MCF 10A (cell line): Measurements from ENCODE around the gene RUNX3. TPM values are rescaled to one million over a fixed set of nuclear protein-coding genes. Genes with fewer than 3 reads are reported as not detected.

ENCODE experiments used
- BruUV-seq: library from RNA; stranded (reverse); fragments of 400-500 nt; replicated peaks from 2 replicates; lab custom pipeline; 2021; lab: Mats Ljungman, UMichigan
- CTCF ChIA-PET: fragments of 300-600 bp; sonication (Branson Sonifier 250); formaldehyde crosslinking; extraction: SDS; loops from one replicate; lab custom pipeline; 2021; ENCODE audit warnings: antibody characterized with exemption, inconsistent platforms; lab: Yijun Ruan, JAX
- POLR2A ChIA-PET: fragments of 300-600, 350-650 bp; sonication (Branson Sonifier 250); formaldehyde crosslinking; extraction: SDS; loops from one replicate; lab custom pipeline; 2020; ENCODE audit warnings: antibody characterized with exemption, inconsistent platforms; lab: Yijun Ruan, JAX
- DNase-seq: peaks from one replicate; pipeline ENCODE4 v3.0.0-alpha.2; 2018; ENCODE audit not compliant: unreplicated experiment
- H3K27ac Mint-ChIP-seq: one replicate; pipeline ENCODE4 v1.8.0; 2022; ENCODE audit warnings: mild to moderate bottlenecking, low read depth, mixed read lengths; ENCODE audit not compliant: unreplicated experiment
- H3K27me3 Mint-ChIP-seq: one replicate; pipeline ENCODE4 v1.8.0; 2022; ENCODE audit warnings: mixed read lengths; ENCODE audit not compliant: insufficient read depth, unreplicated experiment
- H3K36me3 Mint-ChIP-seq: one replicate; pipeline ENCODE4 v1.8.0; 2022; ENCODE audit warnings: mild to moderate bottlenecking, moderate library complexity, mixed read lengths; ENCODE audit not compliant: insufficient read depth, unreplicated experiment
- H3K4me1 Mint-ChIP-seq: one replicate; pipeline ENCODE4 v1.8.0; 2022; ENCODE audit warnings: mixed read lengths; ENCODE audit not compliant: insufficient read depth, unreplicated experiment
- H3K4me3 Mint-ChIP-seq: one replicate; pipeline ENCODE4 v1.8.0; 2022; ENCODE audit warnings: mild to moderate bottlenecking, moderate library complexity, mixed read lengths; ENCODE audit not compliant: unreplicated experiment
- H3K9me3 Mint-ChIP-seq: one replicate; pipeline ENCODE4 v1.8.0; 2022; ENCODE audit warnings: mixed read lengths; ENCODE audit not compliant: unreplicated experiment
- CTCF ChIP-seq: fragments of 200-600 bp; IDR thresholded peaks from one replicate; pipeline ENCODE4 v1.8.0; 2022; ENCODE audit warnings: antibody characterized with exemption, mild to moderate bottlenecking; ENCODE audit not compliant: unreplicated experiment
- intact Hi-C: fragments of 100-400 bp; cut with micrococcal nuclease; formaldehyde crosslinking; loops from 2 replicates; pipeline ENCODE4 v1.14.1; 2022
- total RNA-seq: library from RNA; stranded (reverse); gene quantifications from 2 replicates; pipeline ENCODE4 v1.2.3, GENCODE V29; 2022

RUNX3 gene
- total RNA-seq, 1 experiment from 2014 or later: not detected

- Mint-ChIP-seq H3K4me3 (no peak overlapping the region), H3K27me3 (no peaks in the 10 kb centered on the region), H3K9me3 (no peaks in the 10 kb centered on the region), H3K36me3 (no peaks in the 10 kb centered on the region), H3K27ac (no peak overlapping the region), H3K4me1 (peaks cover 9% of the 10 kb centered on the region)
- intact Hi-C loops: no loop called here
- TF ChIP-seq CTCF: no peak
- ChIA-PET CTCF (interaction anchor here (0.6 kb wide), 1 partner anchor 49 kb away, joined by 3 read pairs; no protein-coding TSS in a partner anchor), POLR2A (no interaction called here)
- BruUV-seq: no TSS peak
- no peak for DNase-seq
These were observed 28.9 kb upstream of the RUNX3 start for GRCh38 chr1:24958766-24959622.

GRCh38 chr1:24957808-24958752, 28.0 kb upstream of the RUNX3 start:
- Mint-ChIP-seq H3K36me3 (no peaks in the 10 kb centered on the region), H3K27ac (no peak overlapping the region), H3K27me3 (no peaks in the 10 kb centered on the region), H3K4me1 (peaks cover 9% of the 10 kb centered on the region), H3K4me3 (no peak overlapping the region), H3K9me3 (no peaks in the 10 kb centered on the region)
- TF ChIP-seq CTCF: no peak
- DNase-seq: no peak
- CTCF ChIA-PET: interaction anchor here (0.7 to 1.2 kb wide), 2 partner anchors 16 to 1078 kb away, joined by 4 to 5 read pairs; no protein-coding TSS in a partner anchor
- POLR2A ChIA-PET: interaction anchor here (0.5 kb wide), 1 partner anchor 259 kb away, joined by 3 read pairs; no protein-coding TSS in a partner anchor
- intact Hi-C loops: no loop called here
- no TSS peak for BruUV-seq

GRCh38 chr1:24957016-24957807, 27.1 kb upstream of the RUNX3 start:
- Mint-ChIP-seq H3K36me3 (no peaks in the 10 kb centered on the region), H3K27me3 (no peaks in the 10 kb centered on the region), H3K9me3 (no peaks in the 10 kb centered on the region), H3K4me3 (no peak overlapping the region), H3K4me1 (peaks cover 9% of the 10 kb centered on the region), H3K27ac (no peak overlapping the region)
- POLR2A ChIA-PET: interaction anchor here (0.5 kb wide), 1 partner anchor 258 kb away, joined by 3 read pairs; no protein-coding TSS in a partner anchor
- intact Hi-C loops: no loop called here
- no peak for DNase-seq
- no peak for TF ChIP-seq CTCF
- CTCF ChIA-PET: interaction anchor here (0.7 to 1.2 kb wide), 2 partner anchors 17 to 1079 kb away, joined by 4 to 5 read pairs; no protein-coding TSS in a partner anchor
- BruUV-seq: no TSS peak
